Measurements from ENCODE around the gene GHRL. TPM values are rescaled to one million over a fixed set of nuclear protein-coding genes. Genes with fewer than 3 reads are reported as not detected.
A peak's percentile ranks its signal among the peaks of the same experiment; 100 is the strongest.

Gene GHRL
- total RNA-seq, 2 donors from 2014 or later: 3.6 to 4.2 TPM

GRCh38 chr3:10286596-10287295, 6.0 kb downstream of the GHRL start:
- WGBS, 2 donors: 68 to 94% methylated on average over 2 of the region's 2 CpGs
- DNase-seq (peak in 3 of 4 donors; percentile 32 to 75 (median 44)), ATAC-seq (peak; percentile 27)
- Histone ChIP-seq H3K36me3 (replicated peaks in 1 of 2; ENCODE audit: insufficient read depth in 1 of 2, low read depth in 2 of 2) (peaks cover 0 to 4% of the 10 kb centered on the region in 2 donors), H3K27ac (peak overlapping the region in 1 of 4 donors; percentile 58), H3K4me1 (peaks cover 10% of the 10 kb centered on the region), H3K27me3 (no peaks in the 10 kb centered on the region), H3K4me3 (no peak overlapping the region), H3K9me3 (no peaks in the 10 kb centered on the region)
- intact Hi-C loops (cut with DNase I): no loop called here
- TF ChIP-seq CTCF (IDR thresholded peaks at IDR 0.05) (peak in 5 of 7 experiments; percentile 9 to 57 (median 29)), POLR2A (IDR thresholded peaks at IDR 0.05) (no peak)

- Histone ChIP-seq H3K27me3 (no peaks in the 10 kb centered on the region), H3K36me3 (replicated peaks in 1 of 2; ENCODE audit: insufficient read depth in 1 of 2, low read depth in 2 of 2) (peaks cover 0 to 4% of the 10 kb centered on the region in 2 donors), H3K27ac (peak overlapping the region in 1 of 4 donors; percentile 32), H3K4me1 (peaks cover 10% of the 10 kb centered on the region), H3K9me3 (no peaks in the 10 kb centered on the region), H3K4me3 (no peak overlapping the region)
- WGBS, 2 donors: 52 to 68% methylated on average over 5 of the region's 5 CpGs
- intact Hi-C loops (cut with DNase I): no loop called here
- ATAC-seq: no peak
- no peak for DNase-seq
- TF ChIP-seq POLR2A (IDR thresholded peaks at IDR 0.05): no peak
- TF ChIP-seq CTCF (IDR thresholded peaks at IDR 0.05): no peak
Observed at GRCh38 chr3:10286133-10286524, 6.6 kb downstream of the GHRL start.

DNA sequence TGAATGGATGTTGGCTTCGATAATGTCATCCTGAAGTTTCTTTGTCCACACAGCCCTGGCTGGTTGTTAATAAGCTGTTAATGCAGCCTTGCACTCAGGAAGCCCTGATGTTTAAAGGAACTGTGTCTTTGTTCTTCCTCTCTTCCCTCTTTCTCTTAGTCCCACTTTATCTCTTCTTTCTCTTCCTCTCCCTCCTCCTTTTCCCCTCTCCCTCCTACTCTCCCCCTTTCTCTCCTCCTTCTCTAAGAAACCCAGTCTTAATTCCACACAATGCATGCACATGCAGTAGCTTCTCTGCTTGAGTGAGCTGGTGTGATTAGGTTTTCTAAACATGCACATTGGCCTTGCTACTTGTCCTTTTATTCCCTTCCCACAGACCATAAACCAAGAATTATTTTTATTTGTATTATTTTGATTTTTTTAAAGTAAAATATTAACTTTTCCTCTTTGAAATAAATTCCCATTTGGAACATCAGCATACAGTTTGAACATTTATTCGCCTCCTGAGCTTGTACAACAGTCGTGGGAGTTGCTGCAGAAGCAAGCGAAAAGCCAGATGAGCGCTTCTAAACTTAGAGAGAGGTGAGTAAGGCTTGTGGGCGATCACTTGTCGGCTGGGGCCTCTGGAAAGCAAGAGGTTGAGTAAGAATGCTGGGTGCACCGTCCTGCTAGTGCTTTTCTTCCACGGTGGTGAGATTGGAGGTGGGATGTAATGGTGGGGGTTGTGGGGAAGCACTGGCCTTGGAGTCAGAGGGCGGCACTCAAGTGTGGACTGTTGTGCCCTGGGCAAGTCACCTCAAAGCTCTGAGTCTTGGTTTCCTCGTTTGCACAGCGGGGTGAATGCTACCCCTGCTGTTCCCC, 7.2 kb downstream of the GHRL start:
- H3K27ac ChIP-seq: peak overlapping the region in 1 of 4 donors; percentile 32
- ATAC-seq (no peak), DNase-seq (no peak)
- no peaks in the 10 kb centered on the region for H3K27me3 ChIP-seq
- WGBS, 2 donors: 66 to 75% methylated on average over 10 to 12 of the region's 12 CpGs
- H3K4me3 ChIP-seq: no peak overlapping the region
- H3K36me3 ChIP-seq (replicated peaks in 1 of 2; ENCODE audit: insufficient read depth in 1 of 2, low read depth in 2 of 2): peaks cover 2 to 5% of the 10 kb centered on the region in 2 donors
- H3K4me1 ChIP-seq: peaks cover 10% of the 10 kb centered on the region
- no peaks in the 10 kb centered on the region for H3K9me3 ChIP-seq
- TF ChIP-seq POLR2A (IDR thresholded peaks at IDR 0.05): no peak
- TF ChIP-seq CTCF (IDR thresholded peaks at IDR 0.05): no peak
- intact Hi-C loops (cut with DNase I): no loop called here

- no peak for ATAC-seq
Observed at GRCh38 chr3:10284496-10284895, 8.3 kb downstream of the GHRL start.

More at GRCh38 chr3:10284496-10284895, 8.3 kb downstream of the GHRL start:
- no peak for DNase-seq
- Histone ChIP-seq H3K9me3 (no peaks in the 10 kb centered on the region), H3K4me1 (peaks cover 10% of the 10 kb centered on the region), H3K36me3 (replicated peaks in 1 of 2; ENCODE audit: insufficient read depth in 1 of 2, low read depth in 2 of 2) (peaks cover 6 to 11% of the 10 kb centered on the region in 2 donors), H3K27ac (no peak overlapping the region), H3K4me3 (no peak overlapping the region), H3K27me3 (no peaks in the 10 kb centered on the region)
- intact Hi-C loops (cut with DNase I): no loop called here
- TF ChIP-seq POLR2A (IDR thresholded peaks at IDR 0.05): no peak
- TF ChIP-seq CTCF (IDR thresholded peaks at IDR 0.05): no peak
- WGBS, 2 donors: 73 to 92% methylated on average over 5 to 9 of the region's 9 CpGs

Measured in body of pancreas (tissue), 4 donors.